OCI-LY7 (cell line): ENCODE data around the gene CEPT1. TPM values are rescaled to one million over a fixed set of nuclear protein-coding genes. Genes with fewer than 3 reads are reported as not detected.

Experiments used
- BruUV-seq: library from RNA; stranded (reverse); fragments of 400-500 nt; replicated peaks from 2 replicates; lab custom pipeline; 2021; lab: Mats Ljungman, UMichigan
- CTCF ChIA-PET: fragments of 300-600 bp; sonication (Branson Sonifier 250); formaldehyde crosslinking; loops from one replicate; lab custom pipeline; 2022; ENCODE audit warnings: antibody characterized with exemption; ENCODE audit not compliant: unreplicated experiment; lab: Charles Lee
- POLR2A ChIA-PET: fragments of 300-600 bp; sonication (Branson Sonifier 250); formaldehyde crosslinking; loops from one replicate; lab custom pipeline; 2022; ENCODE audit warnings: antibody characterized with exemption; lab: Charles Lee
- DNase-seq: peaks from one replicate; pipeline ENCODE4 v3.0.0-alpha.2; 2015; ENCODE audit warnings: low spot score
- H2AFZ ChIP-seq: fragments of 200-600 bp; sonication (generic), shearing (Covaris generic); 2 replicates; pipeline ENCODE4 v1.6.1; 2014; ENCODE audit warnings: mild to moderate bottlenecking, antibody characterized with exemption, low read length, moderate library complexity
- H3K27ac ChIP-seq: fragments of 200-600 bp; sonication (generic); 2 replicates; pipeline ENCODE4 v1.5.1; 2014; ENCODE audit warnings: mixed run types, low read depth, mild to moderate bottlenecking, moderate library complexity, low read length, inconsistent platforms; ENCODE audit not compliant: poor library complexity, severe bottlenecking
- H3K36me3 ChIP-seq: fragments of 200-600 bp; sonication (generic); 2 replicates; pipeline ENCODE4 v1.6.1; 2014; ENCODE audit warnings: mild to moderate bottlenecking, antibody characterized with exemption, low read length, moderate library complexity, mixed read lengths; ENCODE audit not compliant: insufficient read depth
- H3K4me1 ChIP-seq: fragments of 200-600 bp; sonication (generic); 2 replicates; pipeline ENCODE4 v1.5.1; 2014; ENCODE audit warnings: mild to moderate bottlenecking, low read length; ENCODE audit not compliant: insufficient read depth, poor library complexity, severe bottlenecking
- H3K4me2 ChIP-seq: fragments of 200-600 bp; sonication (generic); 2 replicates; pipeline ENCODE4 v1.6.1; 2014; ENCODE audit warnings: mild to moderate bottlenecking, low read length
- H3K4me3 ChIP-seq: fragments of 200-600 bp; sonication (generic); 2 replicates; pipeline ENCODE4 v1.5.1; 2014; ENCODE audit warnings: mild to moderate bottlenecking, low read depth, low read length; ENCODE audit not compliant: poor library complexity, severe bottlenecking
- H3K79me2 ChIP-seq: fragments of 200-600 bp; sonication (generic); 2 replicates; pipeline ENCODE4 v1.6.1; 2016; ENCODE audit warnings: low read depth, mild to moderate bottlenecking, low read length, moderate library complexity, mixed read lengths; ENCODE audit not compliant: insufficient read depth
- H3K9me2 ChIP-seq: fragments of 200-600 bp; sonication (generic); 2 replicates; pipeline ENCODE4 v1.6.1; 2016; ENCODE audit warnings: mild to moderate bottlenecking, low read length, mixed read lengths; ENCODE audit not compliant: insufficient read depth
- H3K9me3 ChIP-seq: fragments of 200-600 bp; sonication (generic); 2 replicates; pipeline ENCODE4 v1.6.1; 2014; ENCODE audit warnings: mild to moderate bottlenecking, mixed run types, low read length, mixed read lengths
- H4K20me1 ChIP-seq: fragments of 200-600 bp; sonication (generic); 2 replicates; pipeline ENCODE4 v1.6.1; 2014; ENCODE audit warnings: mild to moderate bottlenecking, antibody characterized with exemption, low read length, moderate library complexity, mixed read lengths; ENCODE audit not compliant: insufficient read depth
- EZH2phosphoT487 ChIP-seq: fragments of 200-600 bp; sonication (generic); IDR thresholded peaks from 2 replicates; pipeline ENCODE4 v1.6.1; 2018; ENCODE audit warnings: low read depth, borderline replicate concordance, mild to moderate bottlenecking, mixed run types, antibody characterized with exemption, low read length, moderate library complexity, mixed read lengths
- intact Hi-C: fragments of 100-400 bp; cut with micrococcal nuclease; formaldehyde crosslinking; loops from one replicate; pipeline ENCODE4 v1.10.0; 2022; ENCODE audit not compliant: unreplicated experiment
- total RNA-seq, 2 experiments: library from RNA; depleted of rRNA in 1 of 2; stranded (reverse); fragments of >200 nt in 1 of 2; shearing (Covaris generic) in 1 of 2; gene quantifications; 2 replicates each; pipeline ENCODE4 v1.2.3, GENCODE V29; 2014 to 2022
- TF ChIP-seq, protein P1 (sequence below): fragments of 200-600 bp; sonication (generic); conservative IDR thresholded peaks from 2 replicates; pipeline ENCODE4 v1.5.1; 2014; ENCODE audit warnings: mild to moderate bottlenecking, antibody characterized with exemption, low read length, moderate library complexity, mixed read lengths

The CEPT1 gene
- total RNA-seq, 2 experiments from 2014 or later, result 44.9 to 59.0 TPM

DNA sequence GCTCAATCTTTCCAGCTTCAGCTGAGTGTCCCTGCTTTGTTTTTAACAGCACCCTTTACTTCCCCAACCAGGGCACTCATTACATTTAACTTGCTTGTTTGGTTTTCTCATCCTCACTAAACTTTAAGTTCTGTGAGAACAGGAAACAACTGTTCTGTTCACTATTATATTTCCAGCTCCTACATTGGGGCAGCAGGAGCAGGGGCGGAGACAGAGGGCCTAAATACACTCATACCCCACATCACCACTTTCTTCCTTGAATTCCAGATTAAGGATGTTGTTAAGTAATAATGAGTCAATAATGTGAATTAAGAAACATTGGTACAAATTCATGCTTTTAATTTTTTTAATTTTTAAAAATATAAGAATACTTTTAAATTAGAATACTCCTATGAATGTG lies 6.2 kb upstream of the CEPT1 start:
- BruUV-seq, result no TSS peak
- POLR2A ChIA-PET, result interaction anchor here (0.9 to 3.3 kb wide), 6 partner anchors 9 to 569 kb away, joined by 3 to 27 read pairs (median 5); no protein-coding TSS in a partner anchor

DNA sequence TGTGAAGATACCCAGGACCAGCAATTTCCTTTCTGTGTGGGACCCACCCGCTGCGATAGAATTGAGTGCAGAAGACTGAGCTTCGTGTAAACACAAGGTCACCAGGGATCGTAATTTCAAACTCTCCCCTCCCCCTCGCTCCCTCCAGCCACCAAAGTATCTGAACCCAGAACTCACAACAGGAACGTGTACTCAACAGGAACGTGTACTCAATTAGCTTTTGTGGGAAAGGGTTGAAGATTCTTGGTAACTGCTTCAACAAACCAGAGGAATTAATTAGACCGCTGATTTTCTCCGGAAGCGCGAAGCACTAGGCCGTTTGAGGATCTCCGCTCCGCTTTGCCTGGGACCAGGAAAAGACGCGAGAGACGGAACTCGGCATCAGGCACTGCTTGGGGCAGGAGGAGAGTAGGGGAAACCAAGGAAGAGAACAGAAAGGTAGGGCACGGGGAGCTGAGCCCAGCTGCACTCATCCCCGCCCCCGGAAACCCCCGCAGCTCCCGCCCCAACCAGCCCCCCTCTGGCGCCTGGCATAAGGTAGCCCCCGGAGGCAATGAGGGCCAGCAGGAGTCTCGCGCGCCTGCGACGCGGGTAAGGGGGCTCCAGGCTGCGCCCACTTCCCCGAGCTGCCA lies 583 bp upstream of the CEPT1 start:
- peak overlapping the region; percentile 94 for H3K4me3 ChIP-seq
- ChIA-PET CTCF (interaction anchor here (0.7 to 1.4 kb wide), 3 partner anchors 80 to 90 kb away, joined by 3 to 4 read pairs (median 3); no protein-coding TSS in a partner anchor), POLR2A (interaction anchor here (0.6 to 9.5 kb wide), 14 partner anchors 9 to 643 kb away, joined by 3 to 114 read pairs (median 4); no protein-coding TSS in a partner anchor)
- BruUV-seq, result no TSS peak
- H3K4me1 ChIP-seq, result peaks cover 60% of the 10 kb centered on the region
- intact Hi-C loops, result loop anchor here (1.0 to 10.0 kb wide), 2 partner anchors 11 to 615 kb away; partner anchors contain the start of gene DDX20
- H3K4me2 ChIP-seq, result peak overlapping the region; percentile 85
- peak overlapping the region; percentile 38; the same call in 1 of the 2 replicates for H2AFZ ChIP-seq
- peaks cover 44% of the 10 kb centered on the region for H3K36me3 ChIP-seq
- H3K9me3 ChIP-seq, result no peaks in the 10 kb centered on the region
- peaks cover 25% of the 10 kb centered on the region; the same call in 1 of the 2 replicates for H4K20me1 ChIP-seq
- TF ChIP-seq EZH2phosphoT487, result no peak
- TF ChIP-seq, protein P1, sequence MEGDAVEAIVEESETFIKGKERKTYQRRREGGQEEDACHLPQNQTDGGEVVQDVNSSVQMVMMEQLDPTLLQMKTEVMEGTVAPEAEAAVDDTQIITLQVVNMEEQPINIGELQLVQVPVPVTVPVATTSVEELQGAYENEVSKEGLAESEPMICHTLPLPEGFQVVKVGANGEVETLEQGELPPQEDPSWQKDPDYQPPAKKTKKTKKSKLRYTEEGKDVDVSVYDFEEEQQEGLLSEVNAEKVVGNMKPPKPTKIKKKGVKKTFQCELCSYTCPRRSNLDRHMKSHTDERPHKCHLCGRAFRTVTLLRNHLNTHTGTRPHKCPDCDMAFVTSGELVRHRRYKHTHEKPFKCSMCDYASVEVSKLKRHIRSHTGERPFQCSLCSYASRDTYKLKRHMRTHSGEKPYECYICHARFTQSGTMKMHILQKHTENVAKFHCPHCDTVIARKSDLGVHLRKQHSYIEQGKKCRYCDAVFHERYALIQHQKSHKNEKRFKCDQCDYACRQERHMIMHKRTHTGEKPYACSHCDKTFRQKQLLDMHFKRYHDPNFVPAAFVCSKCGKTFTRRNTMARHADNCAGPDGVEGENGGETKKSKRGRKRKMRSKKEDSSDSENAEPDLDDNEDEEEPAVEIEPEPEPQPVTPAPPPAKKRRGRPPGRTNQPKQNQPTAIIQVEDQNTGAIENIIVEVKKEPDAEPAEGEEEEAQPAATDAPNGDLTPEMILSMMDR, result no peak
- DNase-seq, result peak; percentile 65
- no peaks in the 10 kb centered on the region for H3K9me2 ChIP-seq
- peaks cover 80% of the 10 kb centered on the region for H3K79me2 ChIP-seq
- H3K27ac ChIP-seq, result peak overlapping the region; percentile 91

More for the DNA sequence above, 6.2 kb upstream of the CEPT1 start:
- H3K79me2 ChIP-seq, result peaks cover 38% of the 10 kb centered on the region
- intact Hi-C loops, result loop anchor here (5.0 to 10.0 kb wide), 2 partner anchors 373 to 621 kb away; partner anchors contain the start of gene DDX20
- no peak overlapping the region for H3K4me3 ChIP-seq
- no peaks in the 10 kb centered on the region for H3K9me3 ChIP-seq
- peak overlapping the region; percentile 16 for H3K4me2 ChIP-seq
- peak overlapping the region; percentile 98 for H3K27ac ChIP-seq
- CTCF ChIA-PET, result no interaction called here
- H2AFZ ChIP-seq, result no peak overlapping the region
- DNase-seq, result no peak
- peaks cover 57% of the 10 kb centered on the region for H3K36me3 ChIP-seq
- no peak for TF ChIP-seq EZH2phosphoT487
- TF ChIP-seq, protein P1, result no peak
- H4K20me1 ChIP-seq, result no peaks in the 10 kb centered on the region
- no peaks in the 10 kb centered on the region for H3K9me2 ChIP-seq
- peaks cover 83% of the 10 kb centered on the region for H3K4me1 ChIP-seq

DNA sequence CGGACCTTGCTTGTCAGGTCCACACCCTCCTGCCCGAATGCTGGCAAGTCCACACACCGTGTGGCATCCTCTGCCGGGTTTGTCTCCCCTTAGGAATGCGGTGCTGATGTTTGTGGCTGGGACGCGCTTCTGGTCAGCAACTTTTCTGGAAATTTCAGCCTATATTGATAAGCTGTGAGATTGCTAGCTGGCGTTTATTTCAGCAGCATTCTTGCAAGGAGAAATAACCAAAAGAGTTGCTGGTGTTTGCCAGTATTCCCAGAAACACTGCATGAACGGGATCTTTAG lies 601 bp downstream of the CEPT1 start:
- H3K9me2 ChIP-seq, result no peaks in the 10 kb centered on the region
- peak overlapping the region; percentile 38; the same call in 1 of the 2 replicates for H2AFZ ChIP-seq
- ChIA-PET POLR2A (interaction anchor here (1.0 to 9.5 kb wide), 6 partner anchors 10 to 77 kb away, joined by 3 to 114 read pairs (median 10); no protein-coding TSS in a partner anchor), CTCF (interaction anchor here (0.5 kb wide), 1 partner anchor 14 kb away, joined by 3 read pairs; no protein-coding TSS in a partner anchor)
- DNase-seq, result peak; percentile 32
- intact Hi-C loops, result loop anchor here (1.0 to 5.0 kb wide), 3 partner anchors 62 to 267 kb away; partner anchors contain the start of gene DENND2D
- H3K4me1 ChIP-seq, result peaks cover 54% of the 10 kb centered on the region
- H3K4me2 ChIP-seq, result peak overlapping the region; percentile 85
- peaks cover 44% of the 10 kb centered on the region for H3K36me3 ChIP-seq
- no peak for TF ChIP-seq EZH2phosphoT487
- TF ChIP-seq, protein P1, result no peak
- H3K27ac ChIP-seq, result peak overlapping the region; percentile 91
- H3K79me2 ChIP-seq, result peaks cover 83% of the 10 kb centered on the region
- H3K4me3 ChIP-seq, result peak overlapping the region; percentile 94
- H4K20me1 ChIP-seq, result peaks cover 25% of the 10 kb centered on the region; the same call in 1 of the 2 replicates
- no TSS peak for BruUV-seq
- H3K9me3 ChIP-seq, result no peaks in the 10 kb centered on the region
